GM19023 (cell line): Measurements from ENCODE around the gene AMMECR1.
"Not testable (repeated sequence)": the region's sequence is repeated elsewhere in the genome, so short reads cannot be mapped to it uniquely, and the experiment has no call there.

Experiments
- ATAC-seq: cut with Tn5 transposase; IDR thresholded peaks from one replicate; pipeline ENCODE4 v1.9.1; 2021; ENCODE audit warnings: mild to moderate bottlenecking, moderate library complexity; ENCODE audit not compliant: unreplicated experiment

AMMECR1 gene

DNA sequence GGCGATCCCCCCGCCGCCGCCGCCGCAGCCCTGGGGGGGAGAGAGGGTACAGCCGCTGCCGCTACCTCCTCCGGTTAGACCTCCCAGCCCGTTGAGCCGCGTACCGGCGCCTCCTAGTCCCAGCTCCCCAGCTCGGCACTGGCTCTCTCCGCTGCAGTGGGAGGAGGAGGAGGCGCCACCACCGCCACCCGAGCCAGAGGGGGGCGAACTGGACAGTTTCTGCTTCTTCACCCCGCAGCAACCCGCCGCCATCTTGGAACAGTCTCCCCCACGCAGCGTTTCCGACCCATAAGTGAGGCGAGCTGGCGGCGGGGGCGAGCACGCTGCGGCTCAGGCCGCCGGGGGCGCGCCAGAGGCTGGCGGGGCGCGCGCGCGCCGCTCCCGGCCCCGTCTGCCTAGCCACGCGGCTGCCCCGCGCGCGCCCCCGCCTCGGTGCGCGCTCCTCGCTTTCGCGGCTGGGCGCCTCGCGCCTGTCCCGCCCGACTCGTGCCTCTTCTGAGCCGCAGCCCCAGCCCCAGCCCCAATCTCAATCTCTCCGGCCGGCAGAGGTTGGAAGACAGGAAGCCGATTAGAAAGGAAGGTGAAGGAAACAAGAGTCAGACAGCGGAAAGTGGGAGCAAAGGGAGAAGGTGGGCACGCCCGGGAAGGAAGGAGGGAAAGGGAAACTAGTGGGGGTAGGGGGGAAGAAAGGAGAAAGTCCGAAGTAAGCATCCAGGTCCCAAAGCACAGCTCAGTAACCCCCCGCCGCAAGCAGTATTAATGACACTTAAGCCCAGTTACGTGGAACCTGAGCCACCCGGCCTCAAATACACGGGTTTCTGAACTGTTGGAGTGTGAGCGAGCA lies at the start of gene AMMECR1:
AMMECR1 (minus strand) TSS at position 266 of the 844 bp plus-strand sequence; CDS start at position 252, 14 bp downstream.
- peak; percentile 86 for ATAC-seq

DNA sequence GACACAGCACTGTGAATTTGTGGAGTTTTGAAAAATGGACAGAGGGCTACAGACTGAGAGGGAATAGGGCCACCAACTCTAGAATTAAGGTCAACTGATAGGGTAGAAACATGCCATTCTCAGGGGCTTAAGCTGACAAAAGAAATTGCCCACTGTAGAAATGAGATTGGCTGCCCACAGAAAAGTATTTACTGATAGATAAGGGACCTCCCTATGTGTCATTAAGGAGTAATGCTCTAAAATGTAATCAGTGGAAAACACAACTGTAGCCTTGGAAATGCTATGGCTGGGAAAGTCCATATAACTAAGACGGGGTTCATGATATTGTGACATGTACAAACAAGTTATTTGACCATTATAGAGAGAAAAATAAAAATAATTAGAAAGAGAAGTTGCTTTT lies 45.4 kb upstream of the AMMECR1 start:
- ATAC-seq = no peak

- no peak for ATAC-seq
Measured at GRCh38 chrX:110359273-110359672, 41.4 kb upstream of the AMMECR1 start.

- ATAC-seq = no peak
Measured at GRCh38 chrX:110358548-110358947, 40.7 kb upstream of the AMMECR1 start, which contains the start of gene RTL9. TSS of gene RTL9 (plus strand) at chrX:110358848. CDS start at chrX:110450618, 91,770 bp downstream.

DNA sequence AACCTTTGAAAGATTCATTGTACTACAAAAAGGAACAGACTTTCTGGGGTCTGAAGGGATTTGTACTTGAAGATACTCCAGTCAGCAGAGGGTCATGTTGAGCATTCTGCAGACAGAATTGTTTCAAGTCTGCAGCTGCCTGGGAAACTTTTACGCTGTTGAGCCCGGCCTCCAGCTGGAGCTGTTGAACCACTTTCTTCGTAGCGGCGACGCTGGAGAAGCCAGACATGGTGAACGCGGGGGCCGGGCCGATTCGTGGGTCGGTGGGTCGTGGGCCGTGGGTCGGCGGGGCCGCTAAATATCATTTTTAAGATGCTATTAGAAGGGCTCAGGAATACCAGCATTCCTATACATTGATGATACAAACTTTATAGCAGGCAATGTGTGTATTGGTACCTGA lies 28.8 kb upstream of the AMMECR1 start:
- ATAC-seq = no peak

DNA sequence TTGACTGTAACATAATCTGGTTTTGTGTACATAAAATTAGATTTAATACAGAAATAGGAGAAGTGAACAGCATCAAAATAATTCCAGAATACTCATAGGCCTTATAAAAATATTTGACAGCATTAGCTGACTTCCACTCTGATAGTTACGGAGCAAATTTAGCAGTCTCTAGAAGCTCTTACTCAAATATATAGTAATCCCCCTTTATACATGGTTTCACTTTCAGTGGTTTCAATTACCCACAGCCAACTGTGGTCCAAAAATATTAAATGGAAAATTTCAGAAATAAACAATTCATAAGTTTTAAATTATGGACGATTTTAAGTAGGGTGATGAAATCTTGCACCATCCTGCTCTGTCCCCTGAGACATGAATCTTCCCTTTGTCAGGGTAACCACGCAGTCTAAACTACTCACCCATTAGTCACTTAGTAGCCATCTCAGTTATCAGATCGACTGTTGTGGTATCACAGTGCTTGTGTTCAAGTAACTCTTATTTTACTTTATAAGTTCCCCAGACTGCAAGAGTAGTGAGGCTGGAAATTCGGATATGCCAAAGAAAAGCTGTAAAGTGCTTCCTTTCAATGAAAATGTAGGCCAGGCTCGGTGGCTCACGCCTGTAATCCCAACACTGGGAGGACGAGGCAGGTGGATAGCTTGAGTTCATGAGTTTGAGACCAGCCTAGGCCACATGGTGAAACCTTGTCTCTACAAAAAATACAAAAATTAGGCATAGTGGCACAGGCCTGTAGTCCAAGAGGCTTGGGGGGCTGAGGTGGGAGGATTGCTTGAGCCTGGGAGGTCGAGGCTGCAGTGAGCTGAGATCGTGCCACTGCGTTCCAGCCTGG lies 23.5 kb upstream of the AMMECR1 start:
- ATAC-seq = peak; percentile 63

DNA sequence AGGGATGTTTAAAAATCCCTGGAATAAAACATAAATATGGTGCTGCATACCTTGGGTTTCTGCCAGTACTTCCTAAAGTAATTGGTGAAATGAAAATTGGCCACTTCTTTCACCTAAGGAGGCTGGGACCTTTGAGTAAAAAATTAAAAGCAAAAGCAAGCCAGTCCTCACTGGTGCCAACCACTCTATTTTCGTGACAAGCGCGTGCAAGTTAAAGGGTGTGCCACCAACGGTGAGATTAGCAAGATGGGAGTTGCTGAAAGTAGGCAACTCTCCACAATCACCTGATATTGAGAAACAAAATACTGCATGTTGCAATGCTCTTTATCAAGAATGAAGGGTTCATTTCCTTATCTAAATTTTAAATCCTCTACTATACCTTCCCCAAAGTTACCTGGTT lies 21.1 kb upstream of the AMMECR1 start:
- no peak for ATAC-seq

DNA sequence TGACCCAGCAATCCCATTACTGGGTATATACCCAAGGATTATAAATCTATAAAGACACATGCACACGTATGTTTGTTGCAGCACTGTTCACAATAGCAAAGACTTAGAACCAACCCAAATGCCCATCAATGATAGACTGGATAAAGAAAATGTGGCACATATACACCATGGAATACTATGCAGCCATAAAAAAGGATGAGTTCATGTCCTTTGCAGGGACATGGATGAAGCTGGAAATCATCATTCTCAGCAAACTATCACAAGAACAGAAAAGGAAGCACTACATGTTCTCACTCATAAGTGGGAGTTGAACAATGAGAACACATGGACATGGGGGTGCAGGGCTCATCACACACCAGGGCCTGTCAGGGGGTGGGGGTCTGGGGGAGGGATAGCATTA lies 15.6 kb upstream of the AMMECR1 start:
- ATAC-seq = not testable (repeated sequence)

DNA sequence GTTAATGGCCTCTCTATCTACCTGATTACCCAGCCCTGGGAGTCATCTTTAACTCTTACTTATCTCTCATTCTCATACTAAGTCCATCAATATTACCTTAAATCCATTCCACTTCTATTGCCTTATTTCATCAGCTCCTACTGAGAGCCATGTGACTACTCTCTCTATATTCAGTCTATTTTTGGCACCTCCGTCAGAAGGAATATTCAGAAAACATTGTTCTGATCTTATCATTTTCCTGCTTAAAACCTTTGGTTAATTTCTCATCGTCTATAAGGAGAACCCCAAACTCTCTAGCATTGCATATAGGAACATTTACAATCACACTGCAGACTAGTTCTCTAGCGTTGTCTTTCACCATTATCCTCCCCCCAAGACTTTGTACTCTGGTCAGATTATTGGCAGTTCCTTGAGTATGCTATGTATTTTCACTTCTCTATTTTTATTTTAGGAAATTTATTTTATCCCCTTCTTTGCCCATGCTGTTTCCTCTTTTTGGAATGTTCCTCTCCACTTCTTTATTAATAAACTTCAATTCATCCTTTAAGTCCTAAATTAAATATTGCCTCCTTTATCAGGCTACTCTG lies 13.7 kb upstream of the AMMECR1 start:
- no peak for ATAC-seq

- ATAC-seq = not testable (repeated sequence)
Measured at GRCh38 chrX:110328613-110329012, 10.7 kb upstream of the AMMECR1 start.

- no peak for ATAC-seq
Measured at GRCh38 chrX:110327336-110327735, 9.5 kb upstream of the AMMECR1 start.

GRCh38 chrX:110326712-110327111 lies 8.8 kb upstream of the AMMECR1 start:
- ATAC-seq = no peak

DNA sequence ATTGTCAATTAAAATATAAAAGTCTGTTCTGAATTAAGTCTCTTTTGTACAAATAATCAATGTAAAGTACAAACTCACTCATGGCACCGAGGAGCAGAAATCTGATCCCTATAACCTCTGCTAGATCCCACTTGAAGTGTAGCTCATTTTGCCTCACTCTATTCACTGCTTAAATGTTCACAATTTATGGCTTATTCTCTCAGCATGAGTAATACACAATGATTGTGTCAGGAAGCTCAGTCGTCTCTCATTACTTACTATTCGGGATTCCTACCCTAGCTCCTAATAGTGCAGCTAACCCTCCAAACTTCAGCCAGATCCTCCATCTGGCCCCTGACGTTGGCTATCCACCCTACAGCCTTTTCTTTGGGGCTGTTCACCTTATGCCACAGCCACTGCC lies 4.7 kb upstream of the AMMECR1 start:
- no peak for ATAC-seq

- no peak for ATAC-seq
Measured at GRCh38 chrX:110321670-110322069, 3.8 kb upstream of the AMMECR1 start.

GRCh38 chrX:110321081-110321480 lies 3.2 kb upstream of the AMMECR1 start:
- no peak for ATAC-seq

- ATAC-seq = no peak
Measured at GRCh38 chrX:110320381-110320987, 2.6 kb upstream of the AMMECR1 start.

DNA sequence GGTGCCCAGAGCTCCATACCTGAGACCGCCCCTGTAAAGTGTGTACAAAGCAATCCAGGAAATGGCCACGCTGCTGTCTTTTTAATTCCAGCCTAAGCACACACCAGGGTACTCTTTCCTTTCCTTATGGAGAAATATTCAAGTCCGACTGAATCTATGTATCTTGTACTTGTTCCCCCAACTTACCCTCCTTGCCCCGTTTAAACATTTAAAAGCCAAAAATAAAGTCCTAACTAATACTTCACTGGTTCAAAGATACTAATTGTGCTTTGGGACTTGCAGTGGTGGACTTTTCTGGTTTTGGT lies 731 bp upstream of the AMMECR1 start:
- no peak for ATAC-seq

DNA sequence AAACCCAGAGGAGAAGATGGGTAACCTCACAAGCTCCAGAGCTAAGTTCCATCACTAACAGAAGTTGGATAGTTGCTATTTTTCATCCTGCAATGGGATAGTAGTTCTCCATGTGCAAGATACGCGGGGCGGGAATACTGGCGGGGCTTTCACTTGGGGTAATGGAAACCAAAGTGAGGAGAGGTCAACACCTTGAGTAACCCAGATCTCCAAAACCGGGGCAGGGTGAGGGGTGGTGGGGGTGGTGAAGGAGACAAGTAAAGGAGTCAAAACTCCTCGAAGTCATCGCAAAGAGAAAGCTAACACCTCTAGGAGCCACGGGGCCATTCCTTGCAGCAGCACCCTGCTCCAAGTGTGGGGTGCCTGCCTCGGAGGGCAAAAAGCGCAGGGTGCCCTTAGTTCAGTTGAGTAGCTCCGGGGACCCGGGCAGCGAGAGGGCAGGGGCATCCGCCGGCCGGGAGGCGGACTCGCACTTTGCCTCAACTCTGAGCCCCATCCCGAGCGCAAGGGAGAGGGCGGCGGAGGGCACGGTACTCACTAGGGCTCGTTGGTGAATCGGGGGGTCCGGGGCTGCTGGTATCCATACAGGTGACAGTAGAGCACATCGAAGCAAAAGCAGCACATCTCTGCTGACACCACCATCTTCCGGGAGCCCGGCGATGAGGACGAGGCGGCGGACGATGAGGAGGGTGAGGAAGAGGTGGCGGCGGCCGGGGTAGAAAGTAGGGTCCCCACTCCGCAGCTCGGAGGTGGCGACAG lies 645 bp downstream of the AMMECR1 start:
- peak; percentile 18 for ATAC-seq

DNA sequence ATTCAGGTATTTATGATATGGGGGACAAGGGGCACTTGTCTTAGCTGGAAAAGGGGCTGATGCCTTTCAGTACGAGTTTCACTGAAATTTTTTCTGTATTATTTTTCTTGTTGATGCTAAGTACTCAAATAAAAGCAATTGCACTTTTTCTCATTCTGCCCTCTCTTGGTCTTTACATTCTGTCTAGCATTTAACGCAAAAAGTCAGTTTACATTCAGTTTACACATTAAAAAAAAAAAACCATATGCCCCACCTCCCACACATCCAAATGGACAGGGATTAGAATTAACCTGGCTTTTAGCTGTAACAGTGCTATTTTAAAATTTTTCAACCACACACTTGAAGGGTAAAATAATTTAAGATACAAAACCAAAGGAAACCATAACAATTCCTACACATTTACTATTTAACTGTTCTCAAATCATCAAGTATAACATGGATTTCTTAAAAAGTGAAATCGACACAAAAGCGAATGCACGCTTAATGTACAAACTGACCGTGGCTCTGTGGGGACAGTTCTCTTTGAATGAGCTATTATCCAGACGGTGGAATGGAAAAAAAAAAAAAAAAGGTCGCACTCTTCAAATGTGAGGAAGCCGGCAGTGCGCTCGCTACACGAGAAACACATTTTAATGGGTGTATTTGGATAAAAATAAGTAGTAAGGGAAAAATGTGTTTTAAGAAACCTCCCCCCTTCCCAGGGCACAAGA lies 1.4 kb downstream of the AMMECR1 start:
- ATAC-seq = no peak

DNA sequence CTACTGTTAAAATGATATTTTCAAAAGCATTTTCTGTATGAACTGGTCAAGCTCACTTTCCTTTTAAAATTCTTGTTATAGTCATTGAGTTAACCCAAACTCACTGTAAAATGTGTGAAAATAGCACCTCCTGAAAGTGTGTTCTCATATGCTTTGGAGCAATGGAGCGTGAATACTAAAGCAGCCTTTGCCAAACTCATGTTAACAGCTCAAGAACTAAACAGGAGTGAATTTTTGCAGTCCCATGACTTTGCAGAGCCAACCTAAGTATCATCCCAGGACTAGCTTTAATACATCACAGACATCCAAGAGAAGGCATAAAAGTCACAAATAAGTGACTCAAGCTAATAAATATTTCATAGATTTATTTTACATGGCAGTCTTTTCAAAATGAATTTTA lies 2.3 kb downstream of the AMMECR1 start:
- ATAC-seq = no peak
